Epithelial cell of proximal tubule (primary cell): Measurements from ENCODE around the gene NUP98. TPM values are rescaled to one million over a fixed set of nuclear protein-coding genes. Genes with fewer than 3 reads are reported as not detected.
"Not testable (repeated sequence)": the region's sequence is repeated elsewhere in the genome, so short reads cannot be mapped to it uniquely, and the experiment has no call there.

Source experiments
- DNase-seq: peaks from one replicate; pipeline ENCODE4 v3.0.0-alpha.2; 2011; ENCODE audit warnings: low read depth
- H3K4me3 ChIP-seq: 2 replicates; pipeline ENCODE4 v1.5.1; 2011; ENCODE audit warnings: low read depth, mild to moderate bottlenecking, low read length
- total RNA-seq: library from RNA; depleted of rRNA; stranded (reverse); fragments of >200 nt; gene quantifications from 2 replicates; pipeline ENCODE4 v1.2.3, GENCODE V29; 2015
- TF ChIP-seq, protein P1 (sequence below): conservative IDR thresholded peaks from 2 replicates; pipeline ENCODE4 v1.5.1; 2012; ENCODE audit warnings: low read depth, mild to moderate bottlenecking, low read length

NUP98 gene
- total RNA-seq, 1 donor from 2014 or later = 74.8 TPM

DNA sequence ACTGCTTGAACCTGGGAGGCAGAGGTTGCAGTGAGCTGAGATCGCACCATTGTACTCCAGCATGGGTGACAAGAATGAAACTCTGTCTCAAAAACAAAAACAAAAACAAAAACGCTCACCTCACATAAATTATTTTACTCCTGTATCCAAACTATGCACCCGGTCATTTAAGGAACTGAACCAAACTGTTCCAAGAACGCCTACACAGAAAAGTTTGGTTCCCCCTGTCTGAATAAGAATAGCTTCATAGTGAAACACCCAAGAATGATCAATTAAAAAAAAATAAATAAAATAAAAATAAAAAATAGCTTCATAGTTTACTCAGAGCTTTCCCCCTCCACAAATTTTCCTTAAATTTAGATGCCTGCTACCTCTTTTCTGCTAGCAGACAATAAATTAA, 13.7 kb downstream of the NUP98 start:
- TF ChIP-seq, protein P1, sequence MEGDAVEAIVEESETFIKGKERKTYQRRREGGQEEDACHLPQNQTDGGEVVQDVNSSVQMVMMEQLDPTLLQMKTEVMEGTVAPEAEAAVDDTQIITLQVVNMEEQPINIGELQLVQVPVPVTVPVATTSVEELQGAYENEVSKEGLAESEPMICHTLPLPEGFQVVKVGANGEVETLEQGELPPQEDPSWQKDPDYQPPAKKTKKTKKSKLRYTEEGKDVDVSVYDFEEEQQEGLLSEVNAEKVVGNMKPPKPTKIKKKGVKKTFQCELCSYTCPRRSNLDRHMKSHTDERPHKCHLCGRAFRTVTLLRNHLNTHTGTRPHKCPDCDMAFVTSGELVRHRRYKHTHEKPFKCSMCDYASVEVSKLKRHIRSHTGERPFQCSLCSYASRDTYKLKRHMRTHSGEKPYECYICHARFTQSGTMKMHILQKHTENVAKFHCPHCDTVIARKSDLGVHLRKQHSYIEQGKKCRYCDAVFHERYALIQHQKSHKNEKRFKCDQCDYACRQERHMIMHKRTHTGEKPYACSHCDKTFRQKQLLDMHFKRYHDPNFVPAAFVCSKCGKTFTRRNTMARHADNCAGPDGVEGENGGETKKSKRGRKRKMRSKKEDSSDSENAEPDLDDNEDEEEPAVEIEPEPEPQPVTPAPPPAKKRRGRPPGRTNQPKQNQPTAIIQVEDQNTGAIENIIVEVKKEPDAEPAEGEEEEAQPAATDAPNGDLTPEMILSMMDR = no peak
- DNase-seq = no peak
- no peak overlapping the region for H3K4me3 ChIP-seq

DNA sequence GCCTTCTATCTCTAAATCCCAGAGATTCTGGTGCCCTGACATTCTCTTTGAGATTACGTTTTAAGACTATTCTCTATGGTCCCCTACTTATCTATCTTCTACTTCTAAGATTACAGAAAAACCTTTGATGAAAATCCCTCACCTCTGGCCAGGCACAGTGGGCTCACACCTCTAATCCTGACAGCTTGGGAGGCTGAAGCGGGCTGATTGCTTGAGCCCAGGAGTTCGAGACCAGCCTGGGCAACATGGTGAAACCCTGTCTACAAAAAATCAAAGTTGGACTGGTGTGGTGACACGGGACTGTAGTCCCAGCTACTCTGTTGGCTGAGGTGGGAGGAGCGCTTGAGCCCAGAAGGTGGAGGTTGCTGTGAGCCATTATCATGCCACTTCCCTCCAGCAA, 14.4 kb downstream of the NUP98 start:
- H3K4me3 ChIP-seq = no peak overlapping the region
- DNase-seq = no peak
- TF ChIP-seq, protein P1 = no peak

DNA sequence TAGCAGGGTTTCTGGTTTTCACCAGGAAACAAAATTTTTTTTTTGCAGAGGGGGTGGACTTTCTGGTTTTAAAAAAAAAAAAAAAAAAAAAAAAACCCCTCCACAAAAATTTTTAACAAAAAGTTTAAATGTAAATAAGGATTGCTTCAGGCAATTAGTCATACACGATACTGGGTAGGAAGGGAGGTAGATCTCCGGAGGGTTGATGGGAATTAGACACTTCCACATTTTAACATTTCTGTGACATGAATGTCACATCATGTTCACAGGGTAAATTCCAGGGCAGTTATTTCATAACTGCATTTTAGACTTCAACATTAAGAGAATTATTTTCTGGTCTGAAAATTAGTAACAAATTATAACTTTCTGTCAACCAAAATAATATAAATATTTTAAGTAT, 15.9 kb downstream of the NUP98 start:
- DNase-seq = no peak
- no peak overlapping the region for H3K4me3 ChIP-seq
- TF ChIP-seq, protein P1 = no peak

DNA sequence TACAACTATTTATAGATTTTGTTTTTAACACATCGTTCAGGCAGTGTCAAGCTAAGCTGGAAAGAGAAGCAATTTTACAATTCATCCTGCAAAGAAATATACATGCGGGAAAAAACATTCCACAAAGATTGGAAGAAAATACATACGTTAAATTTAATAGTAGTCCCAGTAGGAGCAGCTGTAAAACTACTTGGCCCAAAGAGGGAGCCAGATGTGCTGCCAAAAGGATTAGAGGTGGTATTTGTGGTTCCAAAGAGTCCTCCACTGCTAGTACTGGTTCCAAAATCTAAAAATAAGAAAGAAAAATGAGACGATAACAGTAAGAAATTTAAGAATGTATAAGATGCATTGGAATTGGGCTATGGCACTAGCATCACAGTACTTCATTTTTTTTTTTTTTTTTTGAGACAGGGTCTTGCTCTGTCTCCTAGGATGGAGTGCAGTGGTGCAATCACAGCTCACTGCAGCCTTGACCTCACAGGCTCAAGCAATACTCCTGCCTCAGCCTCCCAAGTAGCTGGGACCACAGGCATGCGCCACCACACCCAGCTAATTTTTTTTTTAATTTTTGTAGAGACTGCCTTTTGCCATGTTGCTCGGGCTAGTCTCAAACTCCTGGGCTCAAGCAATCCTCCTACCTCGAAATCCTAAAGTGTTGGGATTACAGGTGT, 21.5 kb downstream of the NUP98 start:
- H3K4me3 ChIP-seq = no peak overlapping the region
- no peak for DNase-seq
- TF ChIP-seq, protein P1 = no peak

DNA sequence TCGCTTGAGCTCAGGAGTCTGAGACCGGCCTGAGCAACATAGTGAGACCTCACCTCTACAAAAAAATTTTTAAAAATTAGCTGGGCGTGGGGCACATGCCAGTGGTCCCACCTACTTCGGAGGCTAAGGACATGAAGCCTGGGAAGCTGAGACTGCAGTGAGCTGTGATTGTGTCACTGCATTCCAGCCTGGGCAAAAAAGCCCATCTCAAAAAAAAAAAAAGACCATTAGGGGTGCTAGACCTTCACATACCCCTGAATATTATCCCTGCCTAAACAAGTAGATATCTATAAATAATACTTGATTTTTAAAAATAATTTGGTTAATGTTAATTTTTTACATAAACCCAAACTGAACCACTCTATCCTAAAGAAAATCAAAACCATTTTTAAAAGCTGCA, 24.2 kb downstream of the NUP98 start:
- DNase-seq = no peak
- TF ChIP-seq, protein P1 = no peak
- no peak overlapping the region for H3K4me3 ChIP-seq

DNA sequence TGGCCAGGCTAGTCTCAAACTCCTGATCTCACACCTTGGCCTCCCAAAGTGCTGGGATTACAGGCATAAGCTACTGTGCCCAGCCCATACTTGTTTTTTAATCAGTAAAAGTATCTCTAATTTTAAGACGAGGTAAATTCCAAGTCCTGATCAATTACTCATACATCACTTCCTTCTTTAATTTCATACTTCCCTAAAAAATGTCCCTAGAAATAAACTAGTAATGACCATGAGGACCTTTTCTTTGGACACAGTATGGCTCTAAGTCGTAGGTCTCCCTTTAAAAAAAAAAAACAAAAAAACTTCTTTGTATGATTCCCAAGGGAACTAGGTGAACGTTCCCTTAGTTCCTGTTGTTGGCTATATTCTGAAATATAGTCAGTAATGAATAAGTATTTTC, 29.8 kb downstream of the NUP98 start:
- TF ChIP-seq, protein P1 = no peak
- no peak overlapping the region for H3K4me3 ChIP-seq
- no peak for DNase-seq

DNA sequence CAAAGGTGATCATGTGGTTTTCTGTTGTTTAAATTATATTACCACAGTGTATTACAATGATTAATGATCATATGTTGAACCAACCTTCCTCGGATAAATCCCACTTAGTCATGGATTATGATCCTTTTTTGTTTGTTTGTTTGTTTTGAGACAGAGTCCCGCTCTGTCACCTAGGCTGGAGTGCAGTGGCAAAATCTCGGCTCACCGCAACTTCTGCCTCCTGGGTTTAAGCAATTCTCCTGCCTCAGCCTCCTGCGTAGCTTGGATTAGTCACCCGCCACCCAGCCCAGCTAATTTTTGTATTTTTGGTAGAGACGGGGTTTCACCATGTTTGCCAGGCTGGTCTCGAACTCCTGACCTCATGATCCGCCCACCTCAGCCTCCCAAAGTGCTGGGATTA, 30.5 kb downstream of the NUP98 start:
- not testable (repeated sequence) for DNase-seq, H3K4me3 ChIP-seq
